Umbilical cord (tissue), 2 donors: ENCODE results near the gene EXOSC1. TPM values are rescaled to one million over a fixed set of nuclear protein-coding genes. Genes with fewer than 3 reads are reported as not detected.
"Not testable (repeated sequence)": the region's sequence is repeated elsewhere in the genome, so short reads cannot be mapped to it uniquely, and the experiment has no call there.

Experiments
- DNase-seq: peaks from one replicate; pipeline ENCODE4 v3.0.0-alpha.2; 2015; ENCODE audit warnings: low spot score
- total RNA-seq: library from RNA; depleted of rRNA; stranded (reverse); fragments of >200 nt; gene quantifications from one replicate; pipeline ENCODE4 v1.2.3, GENCODE V29; 2014; ENCODE audit warnings: low replicate concordance; ENCODE audit not compliant: insufficient read depth

EXOSC1 gene
- total RNA-seq, 1 donor from 2014 or later, result 16.1 TPM

- no peak for DNase-seq
Observed at GRCh38 chr10:97459111-97459510, 13.3 kb upstream of the EXOSC1 start.

GRCh38 chr10:97456686-97457065 lies 10.9 kb upstream of the EXOSC1 start:
- no peak for DNase-seq

GRCh38 chr10:97456034-97456685 lies 10.4 kb upstream of the EXOSC1 start:
- no peak for DNase-seq

- peak; percentile 64 for DNase-seq
Observed at GRCh38 chr10:97454330-97455036, 8.7 kb upstream of the EXOSC1 start.

- DNase-seq, result no peak
Observed at GRCh38 chr10:97452352-97452751, 6.5 kb upstream of the EXOSC1 start.

- no peak for DNase-seq
Observed at GRCh38 chr10:97451605-97452004, 5.8 kb upstream of the EXOSC1 start.

GRCh38 chr10:97450828-97451227 lies 5.0 kb upstream of the EXOSC1 start:
- DNase-seq, result no peak

GRCh38 chr10:97445357-97445721 lies 467 bp downstream of the EXOSC1 start:
- no peak for DNase-seq

- DNase-seq, result no peak
Observed at GRCh38 chr10:97444212-97444611, 1.6 kb downstream of the EXOSC1 start.

GRCh38 chr10:97442277-97442676 lies 3.5 kb downstream of the EXOSC1 start:
- no peak for DNase-seq

- DNase-seq, result no peak
Observed at GRCh38 chr10:97435211-97435610, 10.6 kb downstream of the EXOSC1 start.

GRCh38 chr10:97434557-97434956 lies 11.2 kb downstream of the EXOSC1 start:
- DNase-seq, result no peak

GRCh38 chr10:97434055-97434454 lies 11.8 kb downstream of the EXOSC1 start:
- no peak for DNase-seq

GRCh38 chr10:97428572-97428981 lies 17.2 kb downstream of the EXOSC1 start:
- no peak for DNase-seq

GRCh38 chr10:97427571-97428179 lies 18.1 kb downstream of the EXOSC1 start:
- DNase-seq, result no peak

- DNase-seq, result no peak
Observed at GRCh38 chr10:97426776-97427570, 18.8 kb downstream of the EXOSC1 start.

GRCh38 chr10:97425964-97426775 lies 19.6 kb downstream of the EXOSC1 start, which contains the start of gene PGAM1:
TSS of gene PGAM1 (plus strand) at chr10:97426191. CDS start at chr10:97426308, 117 bp downstream.
- DNase-seq, result peak; percentile 97

GRCh38 chr10:97423757-97424098 lies 22.1 kb downstream of the EXOSC1 start:
- DNase-seq, result not testable (repeated sequence)

- DNase-seq, result no peak
Observed at GRCh38 chr10:97416565-97416964, 29.2 kb downstream of the EXOSC1 start.

GRCh38 chr10:97412891-97413304 lies 32.9 kb downstream of the EXOSC1 start:
- no peak for DNase-seq

GRCh38 chr10:97411406-97411805 lies 34.4 kb downstream of the EXOSC1 start:
- DNase-seq, result no peak
